Measurements from ENCODE around the gene ARHGAP27.
A peak's percentile ranks its signal among the peaks of the same experiment; 100 is the strongest.
"Not testable (repeated sequence)": the region's sequence is repeated elsewhere in the genome, so short reads cannot be mapped to it uniquely, and the experiment has no call there.

Gene ARHGAP27

DNA sequence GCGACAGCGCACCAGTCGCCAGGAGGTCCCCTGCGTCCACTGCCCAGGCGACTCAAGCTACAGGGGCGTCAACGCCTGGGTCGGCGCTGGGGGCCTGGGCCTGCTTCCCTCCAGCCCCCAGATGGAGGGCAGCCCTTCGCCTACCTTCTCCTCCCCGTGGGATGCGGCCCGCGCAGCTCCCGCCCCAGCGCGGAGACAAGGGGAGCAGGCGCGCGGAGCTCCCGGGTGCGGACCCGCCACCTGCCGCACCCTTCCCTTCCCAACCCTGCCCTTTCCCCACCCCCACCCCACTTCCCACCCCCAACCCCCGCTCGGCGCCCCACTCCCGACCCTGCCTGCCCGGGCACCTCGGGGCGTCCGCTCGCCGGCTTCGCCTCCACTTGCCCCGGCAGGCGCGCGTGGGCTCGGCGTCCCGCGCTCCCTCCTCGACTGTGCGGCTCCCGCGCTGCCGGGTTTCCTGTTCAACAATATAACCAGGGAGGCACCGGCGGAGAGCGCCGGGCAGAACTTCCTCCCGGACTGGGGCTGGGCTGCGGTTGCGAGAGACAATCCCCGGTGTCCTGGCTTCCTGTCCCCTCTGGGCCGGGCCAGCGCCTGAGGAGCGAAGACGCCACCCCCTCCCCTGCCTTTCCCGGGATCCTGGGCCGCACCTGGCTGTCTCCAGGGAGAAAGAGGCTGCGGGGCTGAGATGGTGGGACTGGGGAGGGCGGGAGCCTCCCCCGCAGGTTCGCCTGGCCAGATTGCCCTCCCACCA, at the start of gene ARHGAP27:
Gene ARHGAP27, minus strand, starts transcription at position 466 of the 754 bp plus-strand sequence. CDS start 2,591 bp downstream, outside the sequence.
- TF ChIP-seq, protein P1, sequence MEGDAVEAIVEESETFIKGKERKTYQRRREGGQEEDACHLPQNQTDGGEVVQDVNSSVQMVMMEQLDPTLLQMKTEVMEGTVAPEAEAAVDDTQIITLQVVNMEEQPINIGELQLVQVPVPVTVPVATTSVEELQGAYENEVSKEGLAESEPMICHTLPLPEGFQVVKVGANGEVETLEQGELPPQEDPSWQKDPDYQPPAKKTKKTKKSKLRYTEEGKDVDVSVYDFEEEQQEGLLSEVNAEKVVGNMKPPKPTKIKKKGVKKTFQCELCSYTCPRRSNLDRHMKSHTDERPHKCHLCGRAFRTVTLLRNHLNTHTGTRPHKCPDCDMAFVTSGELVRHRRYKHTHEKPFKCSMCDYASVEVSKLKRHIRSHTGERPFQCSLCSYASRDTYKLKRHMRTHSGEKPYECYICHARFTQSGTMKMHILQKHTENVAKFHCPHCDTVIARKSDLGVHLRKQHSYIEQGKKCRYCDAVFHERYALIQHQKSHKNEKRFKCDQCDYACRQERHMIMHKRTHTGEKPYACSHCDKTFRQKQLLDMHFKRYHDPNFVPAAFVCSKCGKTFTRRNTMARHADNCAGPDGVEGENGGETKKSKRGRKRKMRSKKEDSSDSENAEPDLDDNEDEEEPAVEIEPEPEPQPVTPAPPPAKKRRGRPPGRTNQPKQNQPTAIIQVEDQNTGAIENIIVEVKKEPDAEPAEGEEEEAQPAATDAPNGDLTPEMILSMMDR (IDR thresholded peaks at IDR 0.05; ENCODE audit: low read depth, low read length, missing control alignments) = no peak
- in situ Hi-C loops (cut with HindIII; ENCODE audit: low sequenced_read_pairs) = no loop called here
- peak within 1 kb of the TSS; percentile 33 for H3K4me3 ChIP-seq (ENCODE audit: low read depth, low read length)
- DNase-seq (ENCODE audit: low read depth) = no peak

DNA sequence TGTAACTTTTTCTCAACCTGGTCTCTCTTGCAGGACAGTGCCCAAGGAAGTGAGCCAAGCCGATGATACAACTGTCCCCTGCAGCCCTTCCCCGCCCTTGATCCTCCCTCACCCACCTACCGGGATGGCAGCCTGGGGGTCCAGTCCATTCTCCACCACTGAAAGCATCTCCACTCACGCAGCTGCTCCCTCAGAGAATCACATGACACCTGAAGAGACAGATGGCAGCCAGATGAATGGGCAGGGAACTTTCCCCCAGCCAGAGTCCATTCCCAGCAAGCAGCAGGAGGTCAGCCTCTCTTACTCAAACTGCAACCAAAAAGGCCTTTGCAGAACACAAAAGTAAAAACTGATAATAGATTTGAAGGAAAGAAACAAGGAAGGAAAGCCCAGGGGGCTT, 49.6 kb upstream of the ARHGAP27 start:
- DNase-seq (ENCODE audit: low read depth); H3K4me3 ChIP-seq (ENCODE audit: low read depth, low read length); in situ Hi-C loops (cut with HindIII; ENCODE audit: low sequenced_read_pairs): not testable (repeated sequence)

- in situ Hi-C loops (cut with HindIII; ENCODE audit: low sequenced_read_pairs); H3K4me3 ChIP-seq (ENCODE audit: low read depth, low read length); DNase-seq (ENCODE audit: low read depth): not testable (repeated sequence)
Observed at GRCh38 chr17:45475436-45475835, 42.8 kb upstream of the ARHGAP27 start.

GRCh38 chr17:45472249-45472648, 39.6 kb upstream of the ARHGAP27 start:
- H3K4me3 ChIP-seq (ENCODE audit: low read depth, low read length); DNase-seq (ENCODE audit: low read depth); in situ Hi-C loops (cut with HindIII; ENCODE audit: low sequenced_read_pairs): not testable (repeated sequence)

DNA sequence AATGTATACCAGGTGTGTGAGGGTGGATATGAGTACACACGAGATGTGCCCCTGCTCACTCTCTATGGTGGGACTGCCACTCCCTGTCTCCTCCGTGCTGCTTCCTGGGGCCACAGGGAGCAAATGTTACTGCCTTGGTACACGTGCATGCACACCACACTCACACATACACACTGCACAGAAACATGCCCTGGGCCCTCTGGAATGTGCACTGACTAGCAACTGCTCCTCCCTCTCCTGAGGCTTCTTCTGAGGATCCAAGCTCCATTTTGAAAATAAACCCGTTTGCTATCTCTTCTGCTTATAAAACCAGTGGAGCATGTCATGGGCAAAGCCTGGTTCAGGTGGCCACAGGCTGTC, 36.5 kb upstream of the ARHGAP27 start:
- in situ Hi-C loops (cut with HindIII; ENCODE audit: low sequenced_read_pairs) = not testable (repeated sequence)

GRCh38 chr17:45468293-45469203, 35.9 kb upstream of the ARHGAP27 start:
- H3K4me3 ChIP-seq (ENCODE audit: low read depth, low read length); in situ Hi-C loops (cut with HindIII; ENCODE audit: low sequenced_read_pairs); DNase-seq (ENCODE audit: low read depth): not testable (repeated sequence)

More for the DNA sequence above, 36.5 kb upstream of the ARHGAP27 start:
- H3K4me3 ChIP-seq (ENCODE audit: low read depth, low read length); DNase-seq (ENCODE audit: low read depth): not testable (repeated sequence)

DNA sequence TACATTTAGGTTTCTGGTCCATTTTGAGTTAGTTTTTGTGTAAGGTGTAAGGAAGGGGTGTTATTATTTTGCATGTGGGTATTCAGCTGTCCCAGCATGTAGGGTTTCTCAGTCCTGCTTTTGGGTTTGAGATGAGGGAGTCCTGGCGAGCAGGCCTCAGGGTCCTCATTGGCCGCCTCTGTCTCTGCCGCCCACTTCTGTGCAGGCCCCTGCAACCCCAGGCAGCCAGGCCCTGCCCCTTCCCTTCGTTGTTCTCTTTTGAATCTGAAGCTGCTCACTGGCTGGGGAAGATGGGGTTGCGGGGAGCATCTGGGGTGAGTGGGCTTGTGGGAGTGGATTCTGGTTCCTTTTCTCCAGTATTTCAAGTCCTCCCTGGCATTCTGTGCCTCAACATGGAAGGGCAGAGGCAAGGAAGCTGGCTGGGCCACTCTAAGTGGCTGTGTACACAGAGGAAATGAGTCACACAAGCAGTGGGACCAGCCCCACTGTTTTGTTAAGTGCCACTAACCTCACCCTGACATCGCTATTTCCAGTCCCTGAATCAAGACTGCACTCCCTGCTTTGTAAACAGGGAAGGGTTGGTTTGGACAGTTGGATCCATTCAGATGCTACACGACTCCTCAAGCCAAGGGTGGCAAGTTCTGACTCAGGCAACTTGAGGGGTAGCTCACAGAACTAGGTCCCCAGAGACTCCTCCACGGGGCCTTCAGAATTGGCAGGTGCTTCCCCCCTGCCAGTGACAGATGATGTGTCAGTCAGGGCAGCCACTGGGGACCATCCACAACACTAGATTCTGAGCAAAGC, 29.1 kb upstream of the ARHGAP27 start:
- in situ Hi-C loops (cut with HindIII; ENCODE audit: low sequenced_read_pairs); H3K4me3 ChIP-seq (ENCODE audit: low read depth, low read length); DNase-seq (ENCODE audit: low read depth): not testable (repeated sequence)

- in situ Hi-C loops (cut with HindIII; ENCODE audit: low sequenced_read_pairs); DNase-seq (ENCODE audit: low read depth); H3K4me3 ChIP-seq (ENCODE audit: low read depth, low read length): not testable (repeated sequence)
Observed at GRCh38 chr17:45460422-45460821, 27.8 kb upstream of the ARHGAP27 start.

DNA sequence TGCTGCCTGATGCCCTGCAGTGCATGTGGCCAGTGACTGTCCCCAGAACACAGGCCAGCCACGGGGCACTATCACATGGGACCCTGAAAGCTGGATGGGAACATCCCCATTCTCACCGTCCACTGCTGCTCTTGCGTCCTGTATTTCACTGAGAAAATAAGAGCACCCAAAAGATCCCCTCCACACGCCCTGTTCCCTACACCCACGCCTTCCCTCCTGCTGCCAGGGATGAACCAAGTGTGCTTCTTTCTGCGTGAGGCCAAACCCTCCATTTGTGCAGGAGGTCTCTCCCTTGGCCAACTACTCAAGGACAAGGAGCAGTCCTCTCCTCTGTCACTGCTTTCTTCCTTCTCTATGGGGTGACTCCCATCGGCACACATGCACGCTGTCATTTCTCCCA, 21.7 kb upstream of the ARHGAP27 start:
- H3K4me3 ChIP-seq (ENCODE audit: low read depth, low read length); DNase-seq (ENCODE audit: low read depth); in situ Hi-C loops (cut with HindIII; ENCODE audit: low sequenced_read_pairs): not testable (repeated sequence)

DNA sequence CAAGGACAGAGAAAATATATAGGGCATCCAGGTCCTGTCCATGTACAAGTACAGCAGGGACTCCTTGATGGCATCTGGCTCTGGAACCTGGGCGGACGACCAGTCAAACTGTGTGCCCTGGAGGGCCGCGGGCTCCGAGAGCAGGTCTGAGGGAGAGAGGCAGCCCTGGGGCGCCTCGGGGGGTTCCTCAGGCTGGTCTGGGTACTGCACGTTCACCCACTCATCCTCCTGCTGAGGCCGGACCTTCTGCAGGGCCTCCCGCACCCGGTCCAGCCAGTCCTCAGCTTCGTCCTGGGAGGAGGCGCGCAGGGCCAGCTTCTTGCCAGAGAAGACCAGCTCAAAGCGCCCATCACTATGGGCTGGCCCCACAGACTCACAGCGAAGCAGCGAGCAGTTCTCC, 21.1 kb upstream of the ARHGAP27 start:
- DNase-seq (ENCODE audit: low read depth); H3K4me3 ChIP-seq (ENCODE audit: low read depth, low read length); in situ Hi-C loops (cut with HindIII; ENCODE audit: low sequenced_read_pairs): not testable (repeated sequence)

GRCh38 chr17:45453225-45453534, 20.5 kb upstream of the ARHGAP27 start:
- in situ Hi-C loops (cut with HindIII; ENCODE audit: low sequenced_read_pairs); DNase-seq (ENCODE audit: low read depth); H3K4me3 ChIP-seq (ENCODE audit: low read depth, low read length): not testable (repeated sequence)

DNA sequence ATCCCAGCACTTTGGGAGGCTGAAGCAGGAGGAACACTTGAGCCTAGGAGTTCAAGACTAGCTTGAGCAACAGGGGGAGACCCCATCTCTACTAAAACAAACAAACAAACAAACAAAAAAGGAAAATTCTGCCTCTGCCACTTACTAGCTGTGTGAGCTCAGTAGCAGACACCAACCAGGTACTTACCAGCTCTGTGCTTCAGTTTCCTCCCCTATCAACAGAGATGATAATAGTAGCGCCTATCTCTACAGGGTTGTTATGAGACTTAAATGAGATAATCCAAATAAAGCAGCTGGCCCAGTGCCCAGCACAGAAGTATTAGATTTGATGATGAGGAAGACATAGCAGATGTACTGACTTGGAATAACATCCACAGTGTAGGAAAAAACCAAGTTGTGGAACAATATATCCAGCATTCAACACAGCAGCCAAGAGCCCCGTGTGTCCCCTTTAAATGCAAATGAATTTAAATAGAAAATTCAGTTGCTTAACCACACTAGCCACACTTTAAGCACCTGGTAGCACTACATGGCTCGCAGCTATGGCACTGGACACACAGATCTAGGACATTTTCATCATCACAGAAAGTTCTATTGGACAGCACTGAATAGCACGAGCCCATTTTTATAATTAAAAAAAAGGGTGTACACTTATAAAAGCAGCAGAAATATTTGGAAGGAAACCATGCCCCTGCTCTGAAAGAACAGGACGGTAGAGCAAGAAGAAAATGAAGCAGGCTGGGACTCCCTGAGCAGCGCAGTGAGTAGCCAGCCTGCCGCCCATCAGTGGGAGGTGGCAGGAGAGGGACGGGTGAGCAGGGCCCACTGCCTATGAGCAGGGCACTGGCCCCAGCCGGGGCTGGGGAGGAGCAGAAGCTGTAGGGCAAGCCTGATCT, 19.9 kb upstream of the ARHGAP27 start:
- DNase-seq (ENCODE audit: low read depth); H3K4me3 ChIP-seq (ENCODE audit: low read depth, low read length); in situ Hi-C loops (cut with HindIII; ENCODE audit: low sequenced_read_pairs): not testable (repeated sequence)

DNA sequence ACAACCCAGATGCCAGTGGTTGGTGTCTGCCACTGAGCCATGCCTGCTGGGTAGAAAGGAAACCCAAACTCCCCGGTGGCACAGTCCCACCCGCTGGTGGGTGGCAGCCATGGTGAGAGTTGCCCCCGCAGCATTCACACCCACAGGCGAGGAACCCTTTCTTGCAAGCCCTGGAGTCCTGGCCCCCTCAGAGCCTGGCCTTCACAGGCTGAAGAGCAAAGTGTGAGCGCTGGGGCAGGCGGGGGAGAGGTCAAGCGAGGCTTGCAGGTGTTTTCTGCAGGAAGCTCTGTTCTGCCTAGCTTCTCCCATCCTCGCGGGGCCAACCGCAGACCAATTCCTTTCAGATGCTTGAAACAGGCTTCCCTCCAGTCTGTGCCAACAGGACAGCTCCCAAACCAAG, 19.0 kb upstream of the ARHGAP27 start:
- H3K4me3 ChIP-seq (ENCODE audit: low read depth, low read length); DNase-seq (ENCODE audit: low read depth); in situ Hi-C loops (cut with HindIII; ENCODE audit: low sequenced_read_pairs): not testable (repeated sequence)

Data from astrocyte of the cerebellum (primary cell).